ENCODE measurements around the gene TMC7.
"Not testable (repeated sequence)": the region's sequence is repeated elsewhere in the genome, so short reads cannot be mapped to it uniquely, and the experiment has no call there.

TMC7 gene

DNA sequence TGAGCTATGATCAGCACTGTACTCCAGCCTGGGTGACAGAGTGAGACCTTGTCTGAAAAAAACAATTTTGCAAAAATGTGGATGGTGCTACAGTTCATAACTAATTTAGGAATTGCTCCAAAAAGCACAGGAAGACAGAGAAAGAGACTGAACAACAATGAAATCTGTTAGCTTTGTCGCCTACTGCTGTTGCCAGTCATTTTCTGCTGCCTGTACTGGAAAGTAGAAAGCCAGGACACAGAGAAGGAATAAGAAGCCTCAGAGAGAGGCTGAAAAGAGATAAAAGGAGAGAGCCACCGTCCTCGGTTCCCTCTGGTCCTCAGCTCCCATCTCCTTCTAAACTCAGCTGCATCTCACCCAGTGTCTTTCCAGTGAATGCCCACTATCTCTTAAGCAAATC, 8.6 kb upstream of the TMC7 start:
- Histone ChIP-seq H3K36me3 (ENCODE audit: control insufficient read depth, insufficient read depth, low read length) (no peaks in the 10 kb centered on the region), H3K9me3 (ENCODE audit: control insufficient read depth, low read length) (no peaks in the 10 kb centered on the region), H3K27me3 (ENCODE audit: control insufficient read depth, insufficient read depth, low read length, poor library complexity, severe bottlenecking) (no peaks in the 10 kb centered on the region), H3K4me1 (ENCODE audit: control insufficient read depth, insufficient read depth, low read length) (no peaks in the 10 kb centered on the region), H3K4me3 (ENCODE audit: insufficient read depth, low read depth, low read length) (no peak overlapping the region), H3K27ac (ENCODE audit: insufficient read depth, low read depth, low read length, poor library complexity, severe bottlenecking) (no peak overlapping the region)
- 72 to 75% methylated on average over 3 of the region's 3 CpGs for WGBS, 2 experiments

DNA sequence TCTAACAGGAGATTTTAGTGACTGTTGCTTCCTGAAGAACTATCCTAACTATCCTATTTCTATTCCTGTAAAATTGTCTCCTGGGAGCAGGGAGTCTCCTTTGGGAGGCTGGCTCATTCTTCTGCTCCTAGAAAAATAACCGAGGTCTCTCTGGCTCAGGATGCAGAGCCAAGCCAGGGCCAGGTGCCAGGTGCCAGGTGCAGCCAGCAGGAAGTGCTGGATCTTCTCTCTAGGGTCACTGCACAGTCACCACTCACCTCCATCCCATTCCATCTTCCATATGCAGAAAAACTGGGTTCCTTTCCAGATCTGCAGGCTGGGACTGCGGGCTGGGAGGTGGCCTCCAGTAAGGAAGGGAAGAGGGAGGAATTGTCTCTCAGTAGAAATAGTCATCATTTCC, 3.8 kb upstream of the TMC7 start:
- H3K4me1 ChIP-seq (ENCODE audit: control insufficient read depth, insufficient read depth, low read length), result no peaks in the 10 kb centered on the region
- 77 to 84% methylated on average over 1 to 2 of the region's 2 CpGs for WGBS, 2 experiments
- H3K27ac ChIP-seq (ENCODE audit: insufficient read depth, low read depth, low read length, poor library complexity, severe bottlenecking), result no peak overlapping the region
- H3K36me3 ChIP-seq (ENCODE audit: control insufficient read depth, insufficient read depth, low read length), result no peaks in the 10 kb centered on the region
- H3K27me3 ChIP-seq (ENCODE audit: control insufficient read depth, insufficient read depth, low read length, poor library complexity, severe bottlenecking), result no peaks in the 10 kb centered on the region
- H3K4me3 ChIP-seq (ENCODE audit: insufficient read depth, low read depth, low read length), result no peak overlapping the region
- no peaks in the 10 kb centered on the region for H3K9me3 ChIP-seq (ENCODE audit: control insufficient read depth, low read length)

DNA sequence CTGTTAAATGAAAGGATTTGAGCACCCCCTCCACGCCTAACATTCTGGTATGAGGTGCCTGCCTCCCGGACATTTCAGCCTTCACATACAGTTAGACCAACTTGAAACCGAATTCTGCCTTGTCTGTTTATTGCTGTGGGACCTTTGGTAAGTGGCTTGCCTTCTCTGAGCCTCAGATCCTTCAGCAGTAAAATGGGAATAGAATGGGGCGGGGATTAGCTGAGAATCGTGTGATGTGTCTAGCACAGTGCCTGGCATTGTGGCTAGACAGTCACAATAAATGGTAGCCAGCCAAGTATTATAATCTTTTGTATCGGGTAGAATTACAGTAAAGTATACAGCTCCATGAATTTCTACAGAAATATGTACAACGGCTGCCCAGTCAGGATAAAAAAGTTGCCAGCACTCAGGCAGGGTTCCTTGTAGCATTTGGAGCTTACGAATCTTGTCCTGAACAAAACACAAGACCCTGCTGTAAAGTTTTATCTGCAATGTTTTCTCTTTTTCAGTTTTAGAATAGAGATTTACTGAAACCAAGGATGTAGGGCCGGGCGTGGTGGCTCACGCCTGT, 786 bp downstream of the TMC7 start:
- Histone ChIP-seq H3K27me3 (ENCODE audit: control insufficient read depth, insufficient read depth, low read length, poor library complexity, severe bottlenecking) (no peaks in the 10 kb centered on the region), H3K4me1 (ENCODE audit: control insufficient read depth, insufficient read depth, low read length) (no peaks in the 10 kb centered on the region), H3K4me3 (ENCODE audit: insufficient read depth, low read depth, low read length) (peak overlapping the region; percentile 89), H3K9me3 (ENCODE audit: control insufficient read depth, low read length) (no peaks in the 10 kb centered on the region), H3K27ac (ENCODE audit: insufficient read depth, low read depth, low read length, poor library complexity, severe bottlenecking) (no peak overlapping the region), H3K36me3 (ENCODE audit: control insufficient read depth, insufficient read depth, low read length) (no peaks in the 10 kb centered on the region)
- WGBS, 2 experiments, result 77 to 78% methylated on average over 11 of the region's 11 CpGs

DNA sequence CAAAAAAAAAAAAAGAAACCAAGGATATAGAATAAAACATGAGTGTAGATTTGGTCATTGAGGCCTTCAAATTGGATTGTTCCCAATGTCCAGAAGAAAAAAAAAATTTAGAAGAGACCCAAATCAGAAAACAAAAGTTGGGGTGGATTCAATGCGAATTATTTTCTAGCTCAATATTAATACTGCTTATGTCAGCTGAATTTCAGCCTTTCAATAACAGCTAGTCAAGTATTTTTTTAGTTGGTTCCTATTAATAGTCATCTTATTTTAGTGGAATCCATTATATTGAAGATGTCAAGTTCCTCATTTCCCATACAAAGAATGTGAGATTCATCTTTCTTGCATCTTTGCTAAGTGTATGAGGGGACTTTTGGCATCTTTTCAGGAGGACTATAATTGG, 1.5 kb downstream of the TMC7 start:
- not testable (repeated sequence) for H3K27ac ChIP-seq (ENCODE audit: insufficient read depth, low read depth, low read length, poor library complexity, severe bottlenecking); H3K4me3 ChIP-seq (ENCODE audit: insufficient read depth, low read depth, low read length); H3K36me3 ChIP-seq (ENCODE audit: control insufficient read depth, insufficient read depth, low read length); H3K9me3 ChIP-seq (ENCODE audit: control insufficient read depth, low read length); H3K4me1 ChIP-seq (ENCODE audit: control insufficient read depth, insufficient read depth, low read length); H3K27me3 ChIP-seq (ENCODE audit: control insufficient read depth, insufficient read depth, low read length, poor library complexity, severe bottlenecking)
- WGBS, 2 experiments, result no CpG with 5 or more reads among the region's 1 CpG

DNA sequence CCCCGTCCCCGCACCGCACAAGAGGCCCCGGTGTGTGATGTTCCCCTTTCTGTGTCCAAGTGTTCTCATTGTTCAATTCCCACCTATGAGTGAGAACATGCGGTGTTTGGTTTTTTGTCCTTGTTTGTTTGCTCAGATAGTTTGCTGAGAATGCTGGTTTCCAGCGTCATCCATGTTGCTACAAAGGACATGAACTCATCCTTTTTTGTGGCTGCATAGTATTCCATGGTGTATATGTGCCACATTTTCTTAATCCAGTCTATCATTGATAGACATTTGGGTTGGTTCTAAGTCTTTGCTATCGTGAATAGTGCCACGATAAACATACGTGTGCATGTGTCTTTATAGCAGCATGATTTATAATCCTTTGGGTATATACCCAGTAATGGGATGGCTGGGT, 8.0 kb downstream of the TMC7 start:
- WGBS, 2 experiments, result 91 to 95% methylated on average over 6 of the region's 9 CpGs
- H3K9me3 ChIP-seq (ENCODE audit: control insufficient read depth, low read length); H3K36me3 ChIP-seq (ENCODE audit: control insufficient read depth, insufficient read depth, low read length); H3K27ac ChIP-seq (ENCODE audit: insufficient read depth, low read depth, low read length, poor library complexity, severe bottlenecking); H3K27me3 ChIP-seq (ENCODE audit: control insufficient read depth, insufficient read depth, low read length, poor library complexity, severe bottlenecking); H3K4me1 ChIP-seq (ENCODE audit: control insufficient read depth, insufficient read depth, low read length); H3K4me3 ChIP-seq (ENCODE audit: insufficient read depth, low read depth, low read length): not testable (repeated sequence)

DNA sequence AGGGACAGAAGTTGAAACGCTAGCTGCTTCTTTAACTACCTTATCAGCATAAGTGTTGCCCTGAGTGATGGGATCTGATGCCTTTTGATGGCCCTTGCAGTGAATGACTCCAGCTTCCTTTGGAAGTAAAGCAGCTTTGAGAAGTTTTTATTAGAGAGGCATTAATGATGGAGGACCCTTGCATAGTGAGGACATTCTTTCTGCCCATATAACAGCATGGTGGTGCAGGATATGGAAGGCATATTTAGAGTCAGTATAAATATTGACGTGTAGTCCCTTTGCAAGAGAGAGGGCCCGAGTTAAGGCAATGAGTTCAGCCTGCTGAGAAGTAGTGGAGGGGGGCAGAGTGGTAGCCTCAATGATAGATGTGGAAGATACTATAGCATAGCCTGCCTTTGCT, 9.8 kb downstream of the TMC7 start:
- not testable (repeated sequence) for H3K36me3 ChIP-seq (ENCODE audit: control insufficient read depth, insufficient read depth, low read length); H3K9me3 ChIP-seq (ENCODE audit: control insufficient read depth, low read length); H3K4me1 ChIP-seq (ENCODE audit: control insufficient read depth, insufficient read depth, low read length); H3K27ac ChIP-seq (ENCODE audit: insufficient read depth, low read depth, low read length, poor library complexity, severe bottlenecking); H3K4me3 ChIP-seq (ENCODE audit: insufficient read depth, low read depth, low read length); H3K27me3 ChIP-seq (ENCODE audit: control insufficient read depth, insufficient read depth, low read length, poor library complexity, severe bottlenecking)
- 91 to 96% methylated on average over 3 of the region's 3 CpGs for WGBS, 2 experiments

DNA sequence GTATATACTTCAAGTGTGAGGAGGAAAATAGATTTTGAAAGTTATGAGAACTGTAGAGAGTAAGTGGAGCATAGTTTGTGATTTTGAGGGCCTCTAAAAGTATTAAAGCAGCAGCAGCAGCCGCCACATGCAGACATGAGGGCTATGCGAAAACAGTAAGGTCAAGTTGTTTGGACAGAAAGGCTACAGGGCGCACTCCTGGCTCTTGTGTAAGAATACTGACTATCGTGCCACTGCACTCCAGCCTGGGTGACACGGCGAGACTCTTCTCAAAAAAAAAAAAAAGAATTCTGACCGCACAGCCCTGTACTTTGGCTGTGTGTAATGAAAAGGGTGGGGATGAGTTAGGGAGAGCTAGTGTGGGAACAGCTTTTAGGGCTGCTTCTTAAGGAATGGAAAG, 10.4 kb downstream of the TMC7 start:
- 77 to 81% methylated on average over 7 of the region's 7 CpGs for WGBS, 2 experiments
- H3K9me3 ChIP-seq (ENCODE audit: control insufficient read depth, low read length); H3K27me3 ChIP-seq (ENCODE audit: control insufficient read depth, insufficient read depth, low read length, poor library complexity, severe bottlenecking); H3K27ac ChIP-seq (ENCODE audit: insufficient read depth, low read depth, low read length, poor library complexity, severe bottlenecking); H3K4me3 ChIP-seq (ENCODE audit: insufficient read depth, low read depth, low read length); H3K4me1 ChIP-seq (ENCODE audit: control insufficient read depth, insufficient read depth, low read length); H3K36me3 ChIP-seq (ENCODE audit: control insufficient read depth, insufficient read depth, low read length): not testable (repeated sequence)

DNA sequence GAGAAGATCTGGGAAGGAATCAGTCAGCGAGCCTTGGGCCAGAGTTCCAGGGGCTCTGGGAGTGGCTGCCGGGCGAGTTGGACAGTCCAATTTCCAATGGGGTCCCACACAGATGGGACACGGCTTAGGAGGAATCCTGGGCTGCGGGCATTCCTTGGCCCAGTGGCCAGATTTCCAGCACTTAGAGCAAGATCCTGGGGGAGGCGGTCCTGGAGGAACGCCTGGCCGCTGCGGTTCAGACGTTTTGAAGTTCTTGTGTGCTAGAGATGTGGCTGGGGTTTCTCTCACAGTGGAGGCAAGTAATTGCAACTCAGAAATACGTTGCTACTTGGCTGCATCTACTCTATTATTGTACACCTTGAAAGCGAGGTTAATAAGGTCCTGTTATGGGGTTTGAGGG, 11.7 kb downstream of the TMC7 start:
- H3K36me3 ChIP-seq (ENCODE audit: control insufficient read depth, insufficient read depth, low read length); H3K4me1 ChIP-seq (ENCODE audit: control insufficient read depth, insufficient read depth, low read length); H3K27me3 ChIP-seq (ENCODE audit: control insufficient read depth, insufficient read depth, low read length, poor library complexity, severe bottlenecking); H3K9me3 ChIP-seq (ENCODE audit: control insufficient read depth, low read length); H3K27ac ChIP-seq (ENCODE audit: insufficient read depth, low read depth, low read length, poor library complexity, severe bottlenecking); H3K4me3 ChIP-seq (ENCODE audit: insufficient read depth, low read depth, low read length): not testable (repeated sequence)
- WGBS, 2 experiments, result 93% methylated on average over 12 of the region's 12 CpGs

DNA sequence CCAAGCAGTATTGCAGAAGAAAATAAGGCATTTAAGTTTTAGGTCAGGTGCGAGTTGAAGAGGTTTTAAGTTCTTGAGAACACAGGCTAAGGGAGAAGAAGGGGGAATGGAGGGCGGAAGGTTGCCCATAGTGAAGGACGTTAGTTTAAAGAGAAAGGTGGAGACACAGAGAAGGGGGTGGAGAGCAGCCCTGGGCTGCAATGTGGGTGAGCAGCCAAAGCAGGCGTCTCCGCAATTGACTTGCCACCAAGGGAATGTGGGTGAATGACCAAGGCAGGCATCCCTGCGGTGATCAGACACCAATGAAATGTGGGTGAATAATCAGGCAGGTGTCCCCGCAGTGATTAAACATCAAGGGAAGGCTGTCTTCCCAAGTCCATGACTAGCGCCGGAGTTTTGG, 12.8 kb downstream of the TMC7 start:
- not testable (repeated sequence) for H3K4me1 ChIP-seq (ENCODE audit: control insufficient read depth, insufficient read depth, low read length); H3K36me3 ChIP-seq (ENCODE audit: control insufficient read depth, insufficient read depth, low read length); H3K9me3 ChIP-seq (ENCODE audit: control insufficient read depth, low read length); H3K27me3 ChIP-seq (ENCODE audit: control insufficient read depth, insufficient read depth, low read length, poor library complexity, severe bottlenecking); H3K4me3 ChIP-seq (ENCODE audit: insufficient read depth, low read depth, low read length); H3K27ac ChIP-seq (ENCODE audit: insufficient read depth, low read depth, low read length, poor library complexity, severe bottlenecking)
- WGBS, 2 experiments, result 88 to 89% methylated on average over 9 of the region's 9 CpGs

DNA sequence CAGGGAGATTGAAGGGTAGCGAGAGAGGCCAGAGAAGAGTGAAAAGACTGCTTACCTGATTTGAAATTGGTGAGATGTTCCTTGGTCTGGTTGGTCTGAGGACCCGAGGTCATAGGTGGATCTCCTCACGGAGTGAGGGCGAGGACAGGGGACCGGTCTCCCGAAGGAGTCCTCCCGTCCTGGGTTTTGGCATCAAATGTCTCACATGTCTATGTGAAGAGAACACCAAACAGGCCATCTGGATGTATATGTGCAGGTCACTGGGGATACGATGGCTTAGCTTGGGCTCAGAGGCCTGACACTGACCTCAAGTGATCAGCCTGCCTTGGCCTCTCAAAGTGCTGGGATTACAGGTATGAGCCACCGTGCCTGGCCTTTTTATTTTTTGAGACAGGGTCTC, 13.3 kb downstream of the TMC7 start:
- 95 to 97% methylated on average over 9 of the region's 9 CpGs for WGBS, 2 experiments

DNA sequence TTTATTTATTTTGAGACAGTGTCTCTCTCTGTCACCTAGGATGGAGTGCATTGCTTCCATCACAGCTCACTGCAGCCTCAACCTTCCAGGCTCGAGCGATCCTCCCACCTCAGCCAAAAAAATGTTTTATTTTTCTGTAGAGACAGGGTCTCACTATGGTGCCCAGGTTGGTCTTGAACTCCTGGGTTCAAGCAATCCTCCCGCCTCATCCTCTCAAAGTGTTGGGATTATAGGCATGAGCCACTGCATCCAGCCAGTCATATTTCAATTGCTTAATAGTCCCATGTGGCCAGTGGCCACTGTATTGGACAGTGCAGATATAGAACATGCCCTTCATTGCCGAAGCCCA, 15.3 kb downstream of the TMC7 start:
- Histone ChIP-seq H3K4me3 (ENCODE audit: insufficient read depth, low read depth, low read length) (no peak overlapping the region), H3K9me3 (ENCODE audit: control insufficient read depth, low read length) (no peaks in the 10 kb centered on the region), H3K36me3 (ENCODE audit: control insufficient read depth, insufficient read depth, low read length) (no peaks in the 10 kb centered on the region), H3K27ac (ENCODE audit: insufficient read depth, low read depth, low read length, poor library complexity, severe bottlenecking) (no peak overlapping the region), H3K27me3 (ENCODE audit: control insufficient read depth, insufficient read depth, low read length, poor library complexity, severe bottlenecking) (no peaks in the 10 kb centered on the region), H3K4me1 (ENCODE audit: control insufficient read depth, insufficient read depth, low read length) (no peaks in the 10 kb centered on the region)
- 94% methylated on average over 4 of the region's 4 CpGs for WGBS, 2 experiments

More for the DNA sequence above, 13.3 kb downstream of the TMC7 start:
- H3K4me3 ChIP-seq (ENCODE audit: insufficient read depth, low read depth, low read length); H3K4me1 ChIP-seq (ENCODE audit: control insufficient read depth, insufficient read depth, low read length); H3K27me3 ChIP-seq (ENCODE audit: control insufficient read depth, insufficient read depth, low read length, poor library complexity, severe bottlenecking); H3K36me3 ChIP-seq (ENCODE audit: control insufficient read depth, insufficient read depth, low read length); H3K27ac ChIP-seq (ENCODE audit: insufficient read depth, low read depth, low read length, poor library complexity, severe bottlenecking); H3K9me3 ChIP-seq (ENCODE audit: control insufficient read depth, low read length): not testable (repeated sequence)

Data from ectodermal cell (in vitro differentiated cells).